B cell (primary cell): ENCODE results near the gene DACT1. TPM values are rescaled to one million over a fixed set of nuclear protein-coding genes. Genes with fewer than 3 reads are reported as not detected.

Source experiments
- ATAC-seq: fragments of 200-7000 bp; cut with Tn5 transposase; one replicate; pipeline ENCODE4 v1.10.0; 2021; ENCODE audit warnings: low read depth, mild to moderate bottlenecking, moderate number of reproducible peaks, moderate library complexity
- CTCF ChIA-PET: fragments of 350-600 bp; sonication (Branson Sonifier 250); formaldehyde crosslinking; loops from one replicate; lab custom pipeline; 2021; ENCODE audit warnings: antibody characterized with exemption, inconsistent platforms; lab: Charles Lee
- POLR2A ChIA-PET: fragments of 350-600 bp; sonication (Branson Sonifier 250); formaldehyde crosslinking; loops from one replicate; lab custom pipeline; 2021; ENCODE audit warnings: antibody characterized with exemption; lab: Charles Lee
- DNase-seq: peaks from one replicate; pipeline ENCODE4 v3.0.0; 2013
- H2AFZ ChIP-seq: 2 replicates; pipeline ENCODE4 v1.6.1; 2012; ENCODE audit warnings: mild to moderate bottlenecking, low read depth, low read length; ENCODE audit not compliant: insufficient read depth, poor library complexity, severe bottlenecking
- H3K27ac ChIP-seq, 2 donors: 1 replicate in 1 of 2; 2 replicates in 1 of 2; pipeline ENCODE4 v1.5.1; 2012 to 2013; ENCODE audit warnings: low read length in 2 of 2, mild to moderate bottlenecking in 2 of 2, moderate library complexity in 1 of 2
- H3K27me3 ChIP-seq, 4 experiments: fragments of 200-600 bp in 1 of 4; sonication (generic) in 1 of 4; replicated peaks in 1 of 4; 1 replicate in 2 of 4; 2 replicates in 2 of 4; pipeline versions ENCODE4 v1.6.1 to v1.7.0; 2013 to 2016; ENCODE audit warnings: low read length in 3 of 4, mild to moderate bottlenecking in 2 of 4, mixed read lengths in 1 of 4, moderate library complexity in 1 of 4; ENCODE audit not compliant: insufficient read depth in 4 of 4, control insufficient read depth in 3 of 4; ENCODE audit errors: control extremely low read depth in 1 of 4
- H3K36me3 ChIP-seq, 2 experiments: replicated peaks in 1 of 2; 1 replicate in 1 of 2; 2 replicates in 1 of 2; pipeline versions ENCODE4 v1.6.1 to v1.7.1; 2013; ENCODE audit warnings: low read length in 1 of 2; ENCODE audit not compliant: insufficient read depth in 2 of 2, control insufficient read depth in 1 of 2; ENCODE audit errors: control extremely low read depth in 1 of 2, extremely low read depth in 1 of 2
- H3K4me1 ChIP-seq, 2 donors: fragments of 200-600 bp in 1 of 2; sonication (generic) in 1 of 2; 1 replicate in 1 of 2; 2 replicates in 1 of 2; pipeline versions ENCODE4 v1.5.1 to v1.6.1; 2013 to 2017; ENCODE audit warnings: low read length in 2 of 2; ENCODE audit not compliant: control insufficient read depth in 2 of 2, insufficient read depth in 2 of 2
- H3K4me2 ChIP-seq: replicated peaks from 2 replicates; pipeline ENCODE3; 2012; ENCODE audit warnings: mild to moderate bottlenecking, low read depth, low read length; ENCODE audit not compliant: poor library complexity, severe bottlenecking
- H3K4me3 ChIP-seq, 5 experiments: fragments of 200-600 bp in 1 of 5; sonication (generic) in 1 of 5; 1 replicate in 3 of 5; 2 replicates in 2 of 5; pipeline versions ENCODE4 v1.5.1 to v1.7.0; 2011 to 2016; ENCODE audit warnings: low read length in 4 of 5, mild to moderate bottlenecking in 4 of 5, low read depth in 2 of 5, control low read depth in 1 of 5, moderate library complexity in 1 of 5; ENCODE audit not compliant: insufficient read depth in 1 of 5; ENCODE audit errors: control extremely low read depth in 1 of 5, extremely low read depth in 1 of 5
- H3K79me2 ChIP-seq: fragments of 200-600 bp; sonication (generic); one replicate; pipeline ENCODE4 v1.6.0; 2016; ENCODE audit warnings: low read length; ENCODE audit not compliant: control insufficient read depth, insufficient read depth
- H3K9ac ChIP-seq: fragments of 200-600 bp; sonication (generic); 2 replicates; pipeline ENCODE4 v1.6.1; 2017; ENCODE audit warnings: mild to moderate bottlenecking, low read length, moderate library complexity
- H3K9me3 ChIP-seq, 3 donors: one replicate each; pipeline versions ENCODE4 v1.6.1 to v1.7.1; 2013; ENCODE audit warnings: low read length in 2 of 3; ENCODE audit not compliant: control insufficient read depth in 2 of 3, insufficient read depth in 1 of 3; ENCODE audit errors: control extremely low read depth in 1 of 3
- H4K20me1 ChIP-seq: 2 replicates; pipeline ENCODE4 v1.6.0; 2012; ENCODE audit warnings: mild to moderate bottlenecking, low read length; ENCODE audit not compliant: insufficient read depth, control insufficient read depth, poor library complexity, severe bottlenecking
- H3K27ac Mint-ChIP-seq: one replicate; pipeline ENCODE4 v1.8.0; 2021; ENCODE audit warnings: mixed read lengths
- H3K27me3 Mint-ChIP-seq: one replicate; pipeline ENCODE4 v1.8.0; 2021; ENCODE audit warnings: mixed read lengths
- H3K4me1 Mint-ChIP-seq: one replicate; pipeline ENCODE4 v1.8.0; 2021; ENCODE audit warnings: mixed read lengths
- H3K4me3 Mint-ChIP-seq: one replicate; pipeline ENCODE4 v1.8.0; 2021; ENCODE audit warnings: mixed read lengths
- H3K9me3 Mint-ChIP-seq: one replicate; pipeline ENCODE4 v1.8.0; 2022; ENCODE audit warnings: mixed read lengths; ENCODE audit not compliant: insufficient read depth
- CTCF ChIP-seq: fragments of 200-600 bp; IDR thresholded peaks from one replicate; pipeline ENCODE4 v1.8.0; 2022; ENCODE audit warnings: antibody characterized with exemption, mild to moderate bottlenecking
- EZH2 ChIP-seq: IDR thresholded peaks from 2 replicates; pipeline ENCODE4 v1.6.1; 2012; ENCODE audit warnings: borderline replicate concordance, low read depth, mild to moderate bottlenecking, moderate library complexity, low read length; ENCODE audit not compliant: insufficient read depth, poor library complexity, severe bottlenecking
- WGBS: methylation state at CpG from one replicate; pipeline ENCODE4 v1.1.5; 2013; ENCODE audit warnings: missing lambda C conversion rate; ENCODE audit not compliant: insufficient coverage; 5-methylcytosine and 5-hydroxymethylcytosine counted together
- intact Hi-C: fragments of 100-400 bp; cut with micrococcal nuclease; formaldehyde crosslinking; loops from one replicate; pipeline ENCODE4 v1.10.0; 2022
- polyA plus RNA-seq: library from polyadenylated mRNA; depleted of rRNA; stranded (reverse); fragments of >200 nt; gene quantifications from 2 replicates; pipeline ENCODE4 v1.2.3, GENCODE V29; 2012
- total RNA-seq, 2 donors: library from RNA; stranded (reverse); fragments of 120-200 nt in 1 of 2; gene quantifications; 1 replicate in 1 of 2; 2 replicates in 1 of 2; pipeline versions ENCODE4 v1.2.3 to v1.2.4, GENCODE V29; 2013 to 2022

The DACT1 gene
- total and polyA plus RNA-seq, 2 donors (not counting 1 experiment from before 2014, with no cell fraction given) = 2.2 to 3.5 TPM

GRCh38 chr14:58671436-58671835 lies 33.7 kb downstream of the DACT1 start:
- ChIA-PET CTCF (no interaction called here), POLR2A (no interaction called here)
- Histone ChIP-seq H3K9ac (no peak overlapping the region), H4K20me1 (no peaks in the 10 kb centered on the region), H3K36me3 (no peaks in the 10 kb centered on the region), H3K79me2 (no peaks in the 10 kb centered on the region), H3K9me3 (no peaks in the 10 kb centered on the region), H3K4me3 (no peak overlapping the region), H3K27ac (no peak overlapping the region), H2AFZ (no peak overlapping the region), H3K4me2 (no peak overlapping the region), H3K27me3 (no peaks in the 10 kb centered on the region), H3K4me1 (no peaks in the 10 kb centered on the region)
- H3K27me3 Mint-ChIP-seq = peaks cover 6% of the 10 kb centered on the region
- no peaks in the 10 kb centered on the region for H3K9me3 Mint-ChIP-seq
- ATAC-seq (no peak), DNase-seq (no peak)
- no peaks in the 10 kb centered on the region for H3K4me1 Mint-ChIP-seq
- WGBS = 100% methylated on average over 1 of the region's 4 CpGs
- H3K27ac Mint-ChIP-seq = no peak overlapping the region
- TF ChIP-seq EZH2 (no peak), CTCF (no peak)
- intact Hi-C loops = no loop called here
- H3K4me3 Mint-ChIP-seq = no peak overlapping the region

DNA sequence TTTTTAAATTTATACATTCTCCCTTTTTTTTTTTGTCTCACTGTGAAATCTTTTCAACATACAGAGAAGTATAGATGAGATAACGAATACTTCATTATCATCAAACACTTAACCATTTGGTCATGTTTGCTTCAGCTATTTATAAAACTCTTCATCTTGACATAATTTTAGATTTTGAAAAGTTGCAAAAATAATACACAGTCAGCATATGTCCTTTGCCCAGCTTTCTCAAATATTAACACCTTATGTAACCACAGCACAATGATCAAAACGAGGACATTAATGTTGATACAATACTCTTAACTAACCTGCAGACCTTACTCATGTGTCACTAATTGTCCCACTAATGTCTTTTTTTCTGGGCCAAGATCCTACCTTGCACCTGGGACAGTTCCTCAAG lies 36.0 kb downstream of the DACT1 start:
- H3K4me3 Mint-ChIP-seq = no peak overlapping the region
- POLR2A ChIA-PET = no interaction called here
- Histone ChIP-seq H3K36me3 (no peaks in the 10 kb centered on the region), H3K27me3 (no peaks in the 10 kb centered on the region), H3K9me3 (no peaks in the 10 kb centered on the region), H2AFZ (no peak overlapping the region), H4K20me1 (no peaks in the 10 kb centered on the region), H3K4me2 (no peak overlapping the region), H3K4me3 (no peak overlapping the region), H3K27ac (no peak overlapping the region), H3K79me2 (no peaks in the 10 kb centered on the region), H3K4me1 (no peaks in the 10 kb centered on the region), H3K9ac (no peak overlapping the region)
- ATAC-seq (no peak), DNase-seq (no peak)
- H3K9me3 Mint-ChIP-seq = no peaks in the 10 kb centered on the region
- TF ChIP-seq CTCF (no peak), EZH2 (no peak)
- H3K4me1 Mint-ChIP-seq = no peaks in the 10 kb centered on the region
- intact Hi-C loops = no loop called here
- H3K27me3 Mint-ChIP-seq = peaks cover 10% of the 10 kb centered on the region
- no peak overlapping the region for H3K27ac Mint-ChIP-seq
- CTCF ChIA-PET = no interaction called here
- 100% methylated on average over 1 of the region's 2 CpGs for WGBS
